Lung (tissue), 12 donors: ENCODE measurements around the gene HOATZ. TPM values are rescaled to one million over a fixed set of nuclear protein-coding genes. Genes with fewer than 3 reads are reported as not detected.

Source experiments
- ATAC-seq: fragments of 200-7000 bp; cut with Tn5 transposase; one replicate; pipeline ENCODE4 v1.9.1; 2020; ENCODE audit warnings: moderate number of reproducible peaks; ENCODE audit not compliant: insufficient read depth, low FRiP score
- DNase-seq, 3 donors: peaks; one replicate each; pipeline ENCODE4 v3.0.0-alpha.2; 2013 to 2017
- H3K27ac ChIP-seq, 2 donors: one replicate each; pipeline ENCODE4 v1.5.1; 2013; ENCODE audit warnings: mild to moderate bottlenecking in 2 of 2, moderate library complexity in 2 of 2, control low read depth in 1 of 2, inconsistent platforms in 1 of 2, low read depth in 1 of 2, low read length in 1 of 2
- H3K27me3 ChIP-seq, 3 donors: one replicate each; pipeline ENCODE4 v1.5.1; 2013; ENCODE audit warnings: low read length in 2 of 3; ENCODE audit not compliant: control insufficient read depth in 3 of 3, insufficient read depth in 3 of 3
- H3K36me3 ChIP-seq, 4 donors: one replicate each; pipeline ENCODE4 v1.5.1; 2013; ENCODE audit warnings: low read length in 4 of 4, mild to moderate bottlenecking in 1 of 4, moderate library complexity in 1 of 4; ENCODE audit not compliant: control insufficient read depth in 4 of 4, insufficient read depth in 4 of 4
- H3K4me1 ChIP-seq, 5 donors: one replicate each; pipeline ENCODE4 v1.5.1; 2013; ENCODE audit warnings: low read length in 5 of 5, mild to moderate bottlenecking in 2 of 5, moderate library complexity in 1 of 5; ENCODE audit not compliant: control insufficient read depth in 5 of 5, insufficient read depth in 5 of 5
- H3K4me3 ChIP-seq: one replicate; pipeline ENCODE4 v1.5.1; 2013; ENCODE audit warnings: mild to moderate bottlenecking, control low read depth, moderate library complexity
- H3K9ac ChIP-seq, 2 donors: one replicate each; pipeline ENCODE4 v1.5.1; 2013; ENCODE audit warnings: low read length in 2 of 2, control low read depth in 1 of 2; ENCODE audit not compliant: insufficient read depth in 1 of 2
- H3K9me3 ChIP-seq, 4 donors: one replicate each; pipeline ENCODE4 v1.5.1; 2013; ENCODE audit warnings: low read length in 3 of 4, mild to moderate bottlenecking in 1 of 4, moderate library complexity in 1 of 4; ENCODE audit not compliant: control insufficient read depth in 4 of 4, insufficient read depth in 3 of 4
- WGBS, 2 donors: extraction: QIAGEN DNeasy Blood & Tissue Kit; methylation state at CpG; one replicate each; pipeline ENCODE4 v1.1.7; 2013; 5-methylcytosine and 5-hydroxymethylcytosine counted together
- polyA plus RNA-seq, 2 donors: library from polyadenylated mRNA; stranded (reverse); fragments of 200-250 nt; gene quantifications; one replicate each; pipeline ENCODE4 v1.2.1, GENCODE V29; 2013
- total RNA-seq, 2 donors: library from RNA; depleted of rRNA in 1 of 2; stranded (reverse); fragments of >200 nt in 1 of 2; gene quantifications; one replicate each; pipeline ENCODE4 v1.2.1, GENCODE V29; 2014 to 2021
- TF ChIP-seq, protein P1 (sequence below): IDR thresholded peaks from 2 replicates; pipeline ENCODE4 v1.5.1; 2012; ENCODE audit warnings: mild to moderate bottlenecking; ENCODE audit errors: control extremely low read depth, extremely low read depth
- donor health status: control.
- donor health status: control.
- donor health status: Bipolar disorder and iron deficiency.
- donor health status: healthy.
- donor health status: DM: yes; HTN: yes; CAD: no.

The HOATZ gene
- total and polyA plus RNA-seq, 4 donors: 23.6 to 42.9 (median 29.0) TPM

- TF ChIP-seq, protein P1, sequence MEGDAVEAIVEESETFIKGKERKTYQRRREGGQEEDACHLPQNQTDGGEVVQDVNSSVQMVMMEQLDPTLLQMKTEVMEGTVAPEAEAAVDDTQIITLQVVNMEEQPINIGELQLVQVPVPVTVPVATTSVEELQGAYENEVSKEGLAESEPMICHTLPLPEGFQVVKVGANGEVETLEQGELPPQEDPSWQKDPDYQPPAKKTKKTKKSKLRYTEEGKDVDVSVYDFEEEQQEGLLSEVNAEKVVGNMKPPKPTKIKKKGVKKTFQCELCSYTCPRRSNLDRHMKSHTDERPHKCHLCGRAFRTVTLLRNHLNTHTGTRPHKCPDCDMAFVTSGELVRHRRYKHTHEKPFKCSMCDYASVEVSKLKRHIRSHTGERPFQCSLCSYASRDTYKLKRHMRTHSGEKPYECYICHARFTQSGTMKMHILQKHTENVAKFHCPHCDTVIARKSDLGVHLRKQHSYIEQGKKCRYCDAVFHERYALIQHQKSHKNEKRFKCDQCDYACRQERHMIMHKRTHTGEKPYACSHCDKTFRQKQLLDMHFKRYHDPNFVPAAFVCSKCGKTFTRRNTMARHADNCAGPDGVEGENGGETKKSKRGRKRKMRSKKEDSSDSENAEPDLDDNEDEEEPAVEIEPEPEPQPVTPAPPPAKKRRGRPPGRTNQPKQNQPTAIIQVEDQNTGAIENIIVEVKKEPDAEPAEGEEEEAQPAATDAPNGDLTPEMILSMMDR: no peak
- WGBS, 2 donors: 57 to 70% methylated on average over 3 of the region's 3 CpGs
- no peak for ATAC-seq
- Histone ChIP-seq H3K36me3 (no peaks in the 10 kb centered on the region), H3K9ac (no peak overlapping the region), H3K9me3 (no peaks in the 10 kb centered on the region), H3K27ac (no peak overlapping the region), H3K4me3 (no peak overlapping the region), H3K4me1 (no peaks in the 10 kb centered on the region), H3K27me3 (peaks cover 0 to 8% (median 6%) of the 10 kb centered on the region in 3 donors)
- DNase-seq: no peak
These were observed 15.5 kb downstream of the HOATZ start for GRCh38 chr11:111530091-111530490.

GRCh38 chr11:111531136-111531535 is 16.6 kb downstream of the HOATZ start:
- TF ChIP-seq, protein P1: no peak
- no peaks in the 10 kb centered on the region for H3K4me1 ChIP-seq
- H3K4me3 ChIP-seq: no peak overlapping the region
- no peaks in the 10 kb centered on the region for H3K9me3 ChIP-seq
- H3K27ac ChIP-seq: no peak overlapping the region
- no peaks in the 10 kb centered on the region for H3K36me3 ChIP-seq
- peaks cover 0 to 10% (median 6%) of the 10 kb centered on the region in 3 donors for H3K27me3 ChIP-seq
- ATAC-seq: no peak
- DNase-seq: no peak
- no peak overlapping the region for H3K9ac ChIP-seq

- no peaks in the 10 kb centered on the region for H3K4me1 ChIP-seq
- WGBS, 2 donors: 71 to 72% methylated on average over 9 of the region's 9 CpGs
- no peak overlapping the region for H3K27ac ChIP-seq
- H3K36me3 ChIP-seq: no peaks in the 10 kb centered on the region
- ATAC-seq (no peak), DNase-seq (no peak)
- no peak overlapping the region for H3K9ac ChIP-seq
- TF ChIP-seq, protein P1: no peak
- H3K9me3 ChIP-seq: no peaks in the 10 kb centered on the region
- peaks cover 0 to 10% (median 6%) of the 10 kb centered on the region in 3 donors for H3K27me3 ChIP-seq
- no peak overlapping the region for H3K4me3 ChIP-seq
These were observed 17.2 kb downstream of the HOATZ start for GRCh38 chr11:111531687-111532364.

- Histone ChIP-seq H3K36me3 (no peaks in the 10 kb centered on the region), H3K27me3 (peaks cover 0 to 10% (median 6%) of the 10 kb centered on the region in 3 donors), H3K9ac (no peak overlapping the region), H3K9me3 (no peaks in the 10 kb centered on the region), H3K4me1 (no peaks in the 10 kb centered on the region), H3K27ac (no peak overlapping the region), H3K4me3 (no peak overlapping the region)
- no peak for ATAC-seq
- TF ChIP-seq, protein P1: no peak
- 83 to 85% methylated on average over 5 of the region's 5 CpGs for WGBS, 2 donors
- no peak for DNase-seq
These were observed 17.8 kb downstream of the HOATZ start for GRCh38 chr11:111532365-111532709.
